Measurements from ENCODE around the gene EPB41L4A.

Gene EPB41L4A

DNA sequence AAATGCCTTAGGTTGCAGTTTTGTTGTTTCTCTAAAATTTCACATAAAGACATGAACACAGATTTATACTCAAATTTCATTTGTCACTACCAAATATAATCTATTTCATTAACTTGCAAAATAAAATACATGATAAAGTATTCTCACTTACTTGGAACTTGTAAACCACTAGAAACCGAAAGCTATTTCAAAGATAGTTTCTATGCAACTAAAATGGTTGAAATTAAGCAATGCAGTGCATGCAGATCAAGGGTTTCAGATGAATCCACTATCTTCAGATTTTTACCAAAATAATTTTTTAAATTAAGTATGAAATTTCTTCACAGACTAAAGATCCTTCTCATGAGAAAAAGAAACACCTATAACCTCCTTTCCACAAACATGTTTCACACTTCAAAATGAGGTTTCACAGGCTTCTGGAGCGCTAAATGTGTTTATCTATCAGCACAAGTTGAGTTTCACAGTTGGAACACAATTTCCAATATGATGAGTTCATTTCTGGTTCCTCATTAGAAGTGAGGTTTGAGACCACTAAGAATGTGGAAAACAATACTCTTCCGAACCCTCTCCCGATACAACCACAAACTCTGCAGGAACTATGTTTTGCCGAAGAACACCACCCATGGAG is 63.9 kb downstream of the EPB41L4A start:
- no peak for DNase-seq (ENCODE audit: low spot score)

DNA sequence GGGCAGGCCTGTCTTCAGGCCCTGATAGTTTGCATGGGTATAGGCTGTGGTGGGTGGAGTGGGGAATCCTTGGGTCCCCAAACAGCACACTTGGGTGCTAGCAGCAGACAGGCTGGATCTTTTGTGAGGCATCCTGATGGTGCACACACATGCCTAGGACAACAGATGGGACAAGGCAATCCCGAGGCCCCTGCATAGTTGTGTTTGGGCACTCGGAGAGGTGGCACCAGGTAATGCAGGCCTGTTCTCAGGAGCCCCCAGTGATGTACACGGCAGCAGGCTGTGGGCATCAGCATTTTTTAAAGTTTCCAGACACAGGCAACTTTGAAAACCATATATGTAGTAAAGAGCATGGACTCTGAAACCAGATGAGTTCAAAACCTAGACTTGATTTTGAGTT is 65.4 kb downstream of the EPB41L4A start:
- no peak for DNase-seq (ENCODE audit: low spot score)

- no peak for DNase-seq (ENCODE audit: low spot score)
Measured at GRCh38 chr5:112351225-112351624, 67.9 kb downstream of the EPB41L4A start.

DNA sequence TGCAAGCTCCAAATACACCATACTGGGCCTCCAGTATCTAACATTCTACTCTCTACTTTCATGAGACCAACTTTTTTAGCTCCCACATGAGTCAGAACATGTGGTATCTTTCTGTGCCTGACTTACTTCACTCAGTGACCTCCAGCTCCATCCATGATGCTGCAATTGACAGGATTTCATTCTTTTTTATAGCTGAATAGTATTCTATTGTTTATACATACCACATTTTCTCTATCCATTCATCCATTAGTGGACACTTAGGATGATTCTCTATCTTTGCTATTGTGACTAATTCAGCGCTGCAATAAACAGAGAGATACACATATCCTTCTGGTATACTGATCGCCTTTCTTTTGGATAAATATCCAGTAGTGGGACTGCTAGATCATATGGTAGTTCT is 68.5 kb downstream of the EPB41L4A start:
- no peak for DNase-seq (ENCODE audit: low spot score)

DNA sequence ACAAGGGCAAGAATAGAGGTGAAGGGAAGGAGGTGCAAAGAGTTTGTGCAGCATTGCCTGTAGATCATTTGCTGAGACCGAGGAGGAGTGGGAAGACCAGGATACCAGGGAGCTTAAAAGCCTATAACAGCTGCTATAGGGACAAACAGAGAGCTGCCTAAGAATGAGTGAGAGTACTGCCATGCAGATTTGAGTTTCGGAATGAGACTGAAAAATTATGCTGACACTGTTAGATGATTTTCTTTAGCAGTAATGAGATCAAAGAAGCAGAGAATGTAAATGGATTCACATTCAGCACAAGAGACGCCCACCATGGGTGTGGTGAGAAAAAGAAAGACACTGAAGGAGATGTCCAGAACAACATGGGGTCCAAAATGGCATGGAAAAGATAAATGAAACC is 69.7 kb downstream of the EPB41L4A start:
- no peak for DNase-seq (ENCODE audit: low spot score)

GRCh38 chr5:112348915-112349314 is 70.2 kb downstream of the EPB41L4A start:
- no peak for DNase-seq (ENCODE audit: low spot score)

DNA sequence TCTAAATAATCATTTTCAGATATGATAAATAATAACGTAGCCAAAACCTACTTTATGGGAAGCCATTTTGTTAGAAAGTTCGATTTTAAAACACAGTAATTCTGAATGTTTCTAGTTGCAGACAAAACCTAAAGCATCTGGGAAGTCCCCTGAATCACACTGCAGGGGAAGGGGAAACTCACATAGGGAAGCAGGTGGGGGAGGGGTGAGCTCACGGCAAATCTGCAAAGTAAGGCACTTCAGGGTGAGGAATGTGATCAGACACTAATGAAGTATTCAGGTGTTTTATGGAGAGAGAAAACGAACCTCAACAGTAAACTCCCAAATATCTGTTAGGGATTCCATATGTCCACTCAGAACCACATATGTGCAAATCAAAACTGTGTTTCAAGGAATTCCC is 70.7 kb downstream of the EPB41L4A start:
- DNase-seq (ENCODE audit: low spot score) = no peak

- DNase-seq (ENCODE audit: low spot score) = no peak
Measured at GRCh38 chr5:112346411-112347044, 72.5 kb downstream of the EPB41L4A start.

- no peak for DNase-seq (ENCODE audit: low spot score)
Measured at GRCh38 chr5:112344540-112344939, 74.5 kb downstream of the EPB41L4A start.

DNA sequence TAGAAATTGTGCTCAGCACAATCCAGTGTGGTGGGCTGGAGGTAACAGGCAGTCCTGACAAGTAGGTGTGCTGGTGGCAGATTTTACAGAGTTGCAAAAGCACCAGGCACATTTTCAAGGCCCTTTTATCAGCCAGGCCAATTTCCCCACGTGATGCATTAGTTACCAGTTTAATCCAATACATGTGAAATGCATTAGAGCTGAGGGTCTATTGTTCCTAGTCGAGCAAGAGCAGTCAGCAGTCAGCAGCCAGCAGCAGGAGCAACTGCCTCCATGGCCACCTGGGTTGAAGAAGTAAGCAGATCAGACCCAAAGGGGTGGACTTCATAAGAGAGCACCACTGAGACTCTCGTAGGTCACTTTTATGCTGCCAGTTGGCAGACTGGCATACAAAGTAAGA is 76.7 kb downstream of the EPB41L4A start:
- no peak for DNase-seq (ENCODE audit: low spot score)

DNA sequence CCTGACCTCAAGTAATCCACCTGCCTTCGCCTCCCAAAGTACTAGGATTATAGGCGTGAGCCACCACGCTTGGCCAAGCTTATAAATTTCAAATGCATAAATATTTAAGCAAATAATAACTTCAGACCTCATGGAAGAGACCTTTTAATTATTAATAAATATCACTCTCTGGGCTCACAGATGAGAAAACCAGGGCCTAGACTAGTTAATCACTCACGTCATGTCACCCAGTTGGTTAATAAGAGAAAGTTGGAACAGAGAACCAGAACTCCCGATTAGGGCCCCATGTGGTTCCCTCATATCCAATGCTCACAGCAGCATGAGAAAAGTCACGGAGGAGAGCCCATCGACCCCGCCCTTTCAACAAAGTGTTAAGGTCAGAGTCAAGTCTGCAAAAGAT is 79.3 kb downstream of the EPB41L4A start:
- DNase-seq (ENCODE audit: low spot score) = no peak

GRCh38 chr5:112338681-112339337 is 80.3 kb downstream of the EPB41L4A start:
- DNase-seq (ENCODE audit: low spot score) = no peak

DNA sequence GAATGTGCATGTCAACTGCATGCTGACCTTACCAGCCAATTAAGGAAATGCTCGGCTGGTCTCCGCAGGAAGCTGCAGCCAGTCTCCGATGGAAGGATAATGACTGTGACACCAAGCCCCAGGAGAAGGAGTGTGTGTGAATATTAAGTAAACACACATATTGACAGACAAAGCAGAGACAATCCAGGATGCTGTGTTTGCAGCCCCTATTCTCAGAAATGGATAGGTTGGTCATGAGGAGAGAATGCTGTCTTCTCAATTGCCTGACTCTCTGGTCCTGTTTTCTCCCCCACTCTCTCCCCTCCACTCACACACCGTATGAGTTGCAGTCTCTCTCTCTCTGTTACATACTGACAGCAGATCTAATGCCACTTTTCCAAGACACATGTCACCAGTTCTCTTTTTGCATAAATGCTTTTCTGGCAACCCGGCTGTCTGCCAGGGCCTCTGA is 85.7 kb downstream of the EPB41L4A start:
- no peak for DNase-seq (ENCODE audit: low spot score)

- DNase-seq (ENCODE audit: low spot score) = no peak
Measured at GRCh38 chr5:112331892-112332291, 87.2 kb downstream of the EPB41L4A start.

DNA sequence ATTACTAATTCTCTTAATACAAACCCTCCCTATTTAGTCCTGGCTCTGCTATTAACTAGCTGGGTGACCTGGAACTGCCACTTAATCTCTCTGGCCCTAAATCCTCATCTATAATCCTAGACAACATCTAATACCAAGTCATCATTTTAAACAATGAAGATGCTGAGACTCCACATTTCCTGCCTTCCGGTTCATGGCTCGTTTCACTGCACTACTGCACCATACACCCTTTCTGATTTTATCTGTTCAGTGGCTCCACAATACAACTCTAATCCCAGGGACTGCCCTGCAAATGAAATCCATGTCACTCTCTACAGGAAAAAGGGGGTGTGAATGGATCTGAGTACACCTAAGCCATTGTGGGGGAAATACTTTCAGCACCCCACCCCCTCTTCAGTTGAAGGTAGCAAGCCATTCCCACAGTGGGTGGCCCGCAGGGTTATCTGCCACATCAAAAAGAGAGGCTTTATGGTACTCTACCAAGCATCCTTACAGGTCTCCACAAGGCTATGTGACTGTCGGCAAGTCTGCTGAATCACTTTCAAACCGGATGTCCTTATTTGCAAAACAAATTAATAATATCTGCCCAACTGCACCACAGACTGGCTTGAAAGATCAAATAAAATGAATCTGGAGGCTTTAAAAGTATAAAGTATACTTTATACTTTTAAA is 89.5 kb downstream of the EPB41L4A start:
- no peak for DNase-seq (ENCODE audit: low spot score)

GRCh38 chr5:112323166-112323565 is 95.9 kb downstream of the EPB41L4A start:
- DNase-seq (ENCODE audit: low spot score) = no peak

- no peak for DNase-seq (ENCODE audit: low spot score)
Measured at GRCh38 chr5:112320408-112320807, 98.7 kb downstream of the EPB41L4A start.

- no peak for DNase-seq (ENCODE audit: low spot score)
Measured at GRCh38 chr5:112318346-112318745, 100.7 kb downstream of the EPB41L4A start.

GRCh38 chr5:112317866-112318265 is 101.2 kb downstream of the EPB41L4A start:
- no peak for DNase-seq (ENCODE audit: low spot score)

- DNase-seq (ENCODE audit: low spot score) = no peak
Measured at GRCh38 chr5:112316731-112317130, 102.3 kb downstream of the EPB41L4A start.

- DNase-seq (ENCODE audit: low spot score) = no peak
Measured at GRCh38 chr5:112316006-112316405, 103.1 kb downstream of the EPB41L4A start.

DNA sequence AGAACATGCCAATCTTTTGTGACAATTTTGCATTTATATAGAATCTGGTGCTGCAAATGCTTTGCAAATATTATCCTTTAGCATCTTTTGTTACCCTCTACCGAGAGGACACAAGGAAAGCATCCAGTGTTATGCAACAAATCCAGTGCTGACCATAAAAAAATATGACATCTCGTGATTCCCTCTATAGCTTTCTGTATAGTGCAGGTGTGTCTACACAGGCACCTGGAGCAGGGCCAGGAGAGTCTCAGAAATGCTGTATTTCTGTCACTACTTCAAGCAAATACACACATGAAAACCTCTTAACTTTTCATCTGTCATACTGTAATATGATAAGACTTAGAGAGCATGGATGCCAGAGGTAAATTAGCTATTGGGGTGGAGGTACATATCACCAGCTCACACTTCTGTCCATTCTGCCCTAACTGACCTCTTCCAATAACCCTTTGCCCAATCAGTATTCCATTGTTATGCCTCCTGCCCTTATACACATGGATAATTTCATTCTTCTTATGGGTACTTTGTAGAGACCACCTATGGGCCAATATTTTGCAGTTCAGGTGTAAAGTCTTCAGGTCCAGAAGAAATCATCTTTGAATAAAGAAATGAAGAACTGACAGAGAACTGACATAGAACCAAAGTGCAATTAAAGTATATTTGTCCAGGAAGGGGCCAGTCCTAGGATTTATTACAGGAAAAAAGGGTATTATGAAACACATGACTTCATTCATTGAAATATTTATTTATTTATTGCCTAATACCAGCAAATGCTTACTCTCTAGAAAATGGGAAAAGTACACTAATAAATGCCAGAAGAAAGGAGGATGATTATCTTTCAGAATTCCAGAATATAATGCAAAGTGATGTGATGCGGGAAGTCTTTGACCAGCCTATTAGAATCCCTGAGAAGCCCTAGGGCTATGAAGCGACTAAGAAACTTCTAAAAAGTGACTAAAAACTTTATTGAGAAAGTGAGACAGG is 106.5 kb downstream of the EPB41L4A start:
- DNase-seq (ENCODE audit: low spot score) = no peak
